ENCODE results near the gene CDK3. TPM values are rescaled to one million over a fixed set of nuclear protein-coding genes. Genes with fewer than 3 reads are reported as not detected.
"Not testable (repeated sequence)": the region's sequence is repeated elsewhere in the genome, so short reads cannot be mapped to it uniquely, and the experiment has no call there.

CDK3 gene
- total RNA-seq, 4 donors from 2014 or later, result 5.6 to 33.1 (median 9.6) TPM

DNA sequence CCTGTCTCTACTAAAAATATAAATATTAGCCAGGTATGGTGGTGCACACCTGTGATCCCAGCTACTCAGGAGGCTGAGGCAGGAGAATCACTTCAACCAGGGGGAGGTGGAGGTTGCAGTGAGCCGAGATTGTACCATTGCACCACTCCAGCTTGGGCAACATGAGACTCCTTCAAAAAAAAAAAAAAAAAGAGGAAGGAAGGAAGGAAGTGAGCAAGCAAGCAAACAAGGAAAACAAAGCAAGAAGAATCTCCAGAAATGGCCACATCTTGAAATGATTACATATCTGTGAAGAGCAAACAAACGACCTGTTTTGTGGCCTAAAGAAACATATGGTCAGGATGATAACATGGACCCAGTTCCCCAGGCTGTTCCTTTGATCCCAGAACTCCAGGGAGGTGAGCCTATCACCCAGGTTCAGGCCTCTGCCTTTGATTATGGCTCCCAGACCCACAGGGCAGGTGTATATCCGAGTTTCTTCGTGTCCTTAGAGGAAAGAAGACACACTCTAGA, 30.6 kb upstream of the CDK3 start:
- DNase-seq (ENCODE audit: low spot score in 2 of 2), result no peak
- Histone ChIP-seq H3K4me1 (peaks cover 11% of the 10 kb centered on the region), H3K36me3 (peaks cover 27% of the 10 kb centered on the region), H3K4me3 (no peak overlapping the region), H3K27me3 (no peaks in the 10 kb centered on the region), H3K9me3 (no peaks in the 10 kb centered on the region), H3K27ac (peak overlapping the region; percentile 45)
- TF ChIP-seq POLR2A (IDR thresholded peaks at IDR 0.05) (no peak), POLR2AphosphoS5 (IDR thresholded peaks at IDR 0.05) (no peak), EP300 (IDR thresholded peaks at IDR 0.05) (no peak)
- TF ChIP-seq, protein P1, sequence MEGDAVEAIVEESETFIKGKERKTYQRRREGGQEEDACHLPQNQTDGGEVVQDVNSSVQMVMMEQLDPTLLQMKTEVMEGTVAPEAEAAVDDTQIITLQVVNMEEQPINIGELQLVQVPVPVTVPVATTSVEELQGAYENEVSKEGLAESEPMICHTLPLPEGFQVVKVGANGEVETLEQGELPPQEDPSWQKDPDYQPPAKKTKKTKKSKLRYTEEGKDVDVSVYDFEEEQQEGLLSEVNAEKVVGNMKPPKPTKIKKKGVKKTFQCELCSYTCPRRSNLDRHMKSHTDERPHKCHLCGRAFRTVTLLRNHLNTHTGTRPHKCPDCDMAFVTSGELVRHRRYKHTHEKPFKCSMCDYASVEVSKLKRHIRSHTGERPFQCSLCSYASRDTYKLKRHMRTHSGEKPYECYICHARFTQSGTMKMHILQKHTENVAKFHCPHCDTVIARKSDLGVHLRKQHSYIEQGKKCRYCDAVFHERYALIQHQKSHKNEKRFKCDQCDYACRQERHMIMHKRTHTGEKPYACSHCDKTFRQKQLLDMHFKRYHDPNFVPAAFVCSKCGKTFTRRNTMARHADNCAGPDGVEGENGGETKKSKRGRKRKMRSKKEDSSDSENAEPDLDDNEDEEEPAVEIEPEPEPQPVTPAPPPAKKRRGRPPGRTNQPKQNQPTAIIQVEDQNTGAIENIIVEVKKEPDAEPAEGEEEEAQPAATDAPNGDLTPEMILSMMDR (IDR thresholded peaks at IDR 0.05), result no peak
- WGBS, result 53% methylated on average over 4 of the region's 4 CpGs

DNA sequence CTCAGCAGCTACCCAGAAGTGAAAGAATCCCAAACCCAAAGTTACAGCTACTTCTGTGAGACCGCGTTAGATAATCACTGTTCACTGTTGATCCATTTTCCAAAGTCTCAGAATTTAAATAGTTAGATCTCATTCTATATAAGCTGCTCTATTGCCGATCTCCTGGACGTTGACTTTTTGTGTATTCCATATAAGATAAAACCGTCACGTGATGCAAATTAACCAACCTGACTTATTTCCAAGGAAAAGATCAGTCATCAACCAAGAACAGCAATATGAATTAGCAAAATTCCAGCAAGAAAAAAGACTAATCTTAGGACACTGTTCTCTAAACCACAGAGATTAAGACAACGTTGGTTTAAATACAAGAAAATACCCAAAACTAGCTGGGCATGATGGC, 30.0 kb upstream of the CDK3 start:
- no peaks in the 10 kb centered on the region for H3K27me3 ChIP-seq
- H3K4me1 ChIP-seq, result peaks cover 13% of the 10 kb centered on the region
- peak overlapping the region; percentile 45 for H3K27ac ChIP-seq
- DNase-seq (ENCODE audit: low spot score in 2 of 2), result no peak
- TF ChIP-seq EP300 (IDR thresholded peaks at IDR 0.05) (no peak), POLR2A (IDR thresholded peaks at IDR 0.05) (no peak), POLR2AphosphoS5 (IDR thresholded peaks at IDR 0.05) (no peak)
- TF ChIP-seq, protein P1 (IDR thresholded peaks at IDR 0.05), result no peak
- 89% methylated on average over 7 of the region's 7 CpGs for WGBS
- H3K36me3 ChIP-seq, result peaks cover 27% of the 10 kb centered on the region
- no peak overlapping the region for H3K4me3 ChIP-seq
- H3K9me3 ChIP-seq, result no peaks in the 10 kb centered on the region

DNA sequence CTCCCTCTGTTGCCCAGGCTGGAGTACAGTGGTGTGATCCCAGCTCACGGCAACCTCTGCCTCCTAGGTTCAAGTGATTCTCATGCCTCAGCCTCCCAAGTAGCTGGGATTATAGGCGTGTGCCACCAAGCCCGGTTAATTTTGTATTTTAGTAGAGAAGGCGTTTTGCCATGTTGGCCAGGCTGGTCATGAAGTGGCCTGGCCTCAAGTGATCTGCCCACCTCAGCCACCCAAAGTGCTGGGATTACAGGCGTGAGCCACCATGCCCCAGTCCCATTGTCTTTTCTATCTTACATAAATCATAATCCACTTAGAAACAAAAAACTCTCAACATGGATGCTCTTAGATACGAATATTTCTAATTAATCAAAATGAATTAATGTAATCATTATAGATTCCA, 25.5 kb upstream of the CDK3 start:
- not testable (repeated sequence) for H3K27ac ChIP-seq
- 92% methylated on average over 6 of the region's 6 CpGs for WGBS

DNA sequence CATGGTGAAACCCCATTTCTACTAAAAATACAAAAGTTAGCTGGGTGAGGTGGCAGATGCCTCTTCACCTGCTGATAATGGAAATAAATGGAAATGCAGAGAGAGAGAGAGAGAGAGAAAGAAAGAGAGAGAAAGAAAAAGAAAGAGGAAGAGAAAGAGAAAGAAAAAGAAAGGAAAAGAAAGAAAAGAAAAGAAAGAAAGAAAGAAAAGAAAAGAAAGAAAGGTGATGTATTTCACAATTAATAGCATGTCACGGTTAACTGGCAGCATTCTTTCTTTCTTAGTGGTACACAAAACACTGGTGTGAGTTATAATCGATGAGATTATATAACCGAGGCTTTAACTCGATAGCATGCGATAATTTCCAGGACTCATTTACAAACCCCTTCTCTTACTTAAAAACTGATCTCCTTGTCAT, 24.9 kb upstream of the CDK3 start:
- H3K4me3 ChIP-seq, result peak overlapping the region; percentile 82
- peaks cover 18% of the 10 kb centered on the region for H3K36me3 ChIP-seq
- peak overlapping the region; percentile 35 for H3K27ac ChIP-seq
- DNase-seq (ENCODE audit: low spot score in 2 of 2), result no peak
- no peak for TF ChIP-seq EP300 (IDR thresholded peaks at IDR 0.05)
- TF ChIP-seq POLR2AphosphoS5 (IDR thresholded peaks at IDR 0.05), result no peak
- no peak for TF ChIP-seq POLR2A (IDR thresholded peaks at IDR 0.05)
- TF ChIP-seq, protein P1 (IDR thresholded peaks at IDR 0.05), result no peak
- no peaks in the 10 kb centered on the region for H3K27me3 ChIP-seq
- H3K4me1 ChIP-seq, result peaks cover 45% of the 10 kb centered on the region
- 29% methylated on average over 5 of the region's 5 CpGs for WGBS
- H3K9me3 ChIP-seq, result no peaks in the 10 kb centered on the region

More for the DNA sequence above, 25.5 kb upstream of the CDK3 start:
- H3K27me3 ChIP-seq, H3K4me3 ChIP-seq, H3K9me3 ChIP-seq: not testable (repeated sequence)
- peak in 1 of 2 donors; percentile 3 for DNase-seq (ENCODE audit: low spot score in 2 of 2)
- Histone ChIP-seq H3K36me3 (peaks cover 18% of the 10 kb centered on the region), H3K4me1 (peaks cover 45% of the 10 kb centered on the region)

- Histone ChIP-seq H3K4me1 (peaks cover 49% of the 10 kb centered on the region), H3K36me3 (peaks cover 18% of the 10 kb centered on the region), H3K9me3 (no peaks in the 10 kb centered on the region), H3K27me3 (no peaks in the 10 kb centered on the region), H3K4me3 (peak overlapping the region; percentile 82), H3K27ac (peak overlapping the region; percentile 35)
- TF ChIP-seq POLR2A (IDR thresholded peaks at IDR 0.05) (no peak), POLR2AphosphoS5 (IDR thresholded peaks at IDR 0.05) (no peak), EP300 (IDR thresholded peaks at IDR 0.05) (no peak)
- TF ChIP-seq, protein P1 (IDR thresholded peaks at IDR 0.05), result no peak
- WGBS, result 37% methylated on average over 9 of the region's 9 CpGs
- no peak for DNase-seq (ENCODE audit: low spot score in 2 of 2)
Observed at GRCh38 chr17:75976175-75976848, 24.3 kb upstream of the CDK3 start.
